ENCODE results near the gene CYTIP. TPM values are rescaled to one million over a fixed set of nuclear protein-coding genes. Genes with fewer than 3 reads are reported as not detected.

The CYTIP gene
- total RNA-seq, 1 experiment from 2014 or later = 1.2 TPM

GRCh38 chr2:157395811-157396210 is 48.1 kb downstream of the CYTIP start (continued):
- TF ChIP-seq, protein P1, sequence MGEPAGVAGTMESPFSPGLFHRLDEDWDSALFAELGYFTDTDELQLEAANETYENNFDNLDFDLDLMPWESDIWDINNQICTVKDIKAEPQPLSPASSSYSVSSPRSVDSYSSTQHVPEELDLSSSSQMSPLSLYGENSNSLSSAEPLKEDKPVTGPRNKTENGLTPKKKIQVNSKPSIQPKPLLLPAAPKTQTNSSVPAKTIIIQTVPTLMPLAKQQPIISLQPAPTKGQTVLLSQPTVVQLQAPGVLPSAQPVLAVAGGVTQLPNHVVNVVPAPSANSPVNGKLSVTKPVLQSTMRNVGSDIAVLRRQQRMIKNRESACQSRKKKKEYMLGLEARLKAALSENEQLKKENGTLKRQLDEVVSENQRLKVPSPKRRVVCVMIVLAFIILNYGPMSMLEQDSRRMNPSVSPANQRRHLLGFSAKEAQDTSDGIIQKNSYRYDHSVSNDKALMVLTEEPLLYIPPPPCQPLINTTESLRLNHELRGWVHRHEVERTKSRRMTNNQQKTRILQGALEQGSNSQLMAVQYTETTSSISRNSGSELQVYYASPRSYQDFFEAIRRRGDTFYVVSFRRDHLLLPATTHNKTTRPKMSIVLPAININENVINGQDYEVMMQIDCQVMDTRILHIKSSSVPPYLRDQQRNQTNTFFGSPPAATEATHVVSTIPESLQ (CRISPR knock-in tag; IDR thresholded peaks at IDR 0.05) = no peak
- TF ChIP-seq SP1 (CRISPR knock-in tag; conservative IDR thresholded peaks at IDR 0.05) = no peak
- TF ChIP-seq MYBL2 (CRISPR knock-in tag; IDR thresholded peaks at IDR 0.05) = no peak
- no peak for TF ChIP-seq CREM (CRISPR knock-in tag; IDR thresholded peaks at IDR 0.05)
- TF ChIP-seq, protein P2, sequence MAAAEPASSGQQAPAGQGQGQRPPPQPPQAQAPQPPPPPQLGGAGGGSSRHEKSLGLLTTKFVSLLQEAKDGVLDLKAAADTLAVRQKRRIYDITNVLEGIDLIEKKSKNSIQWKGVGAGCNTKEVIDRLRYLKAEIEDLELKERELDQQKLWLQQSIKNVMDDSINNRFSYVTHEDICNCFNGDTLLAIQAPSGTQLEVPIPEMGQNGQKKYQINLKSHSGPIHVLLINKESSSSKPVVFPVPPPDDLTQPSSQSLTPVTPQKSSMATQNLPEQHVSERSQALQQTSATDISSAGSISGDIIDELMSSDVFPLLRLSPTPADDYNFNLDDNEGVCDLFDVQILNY (CRISPR knock-in tag; IDR thresholded peaks at IDR 0.05) = no peak
- no peak for TF ChIP-seq FOXK1 (CRISPR knock-in tag; IDR thresholded peaks at IDR 0.05)
- no peak for TF ChIP-seq PRRX2 (CRISPR knock-in tag; IDR thresholded peaks at IDR 0.05)
- no peak for TF ChIP-seq ZNF121 (CRISPR knock-in tag; IDR thresholded peaks at IDR 0.05)
- no peak for TF ChIP-seq STAT6 (CRISPR knock-in tag; conservative IDR thresholded peaks at IDR 0.05; ENCODE audit: low read depth)
- no peak for TF ChIP-seq EMX1 (CRISPR knock-in tag; IDR thresholded peaks at IDR 0.05)

- POLR2A ChIA-PET = no interaction called here
- no peak for TF ChIP-seq SP1 (CRISPR knock-in tag; conservative IDR thresholded peaks at IDR 0.05)
- TF ChIP-seq SOX15 (CRISPR knock-in tag; IDR thresholded peaks at IDR 0.05) = no peak
- TF ChIP-seq NFE2L1 (CRISPR knock-in tag; IDR thresholded peaks at IDR 0.05) = no peak
- no peak for TF ChIP-seq ZNF671 (CRISPR knock-in tag; IDR thresholded peaks at IDR 0.05)
- TF ChIP-seq E2F4 (CRISPR knock-in tag; IDR thresholded peaks at IDR 0.05; ENCODE audit: borderline replicate concordance, low read depth) = no peak
- no peak for TF ChIP-seq SMAD3 (CRISPR knock-in tag; IDR thresholded peaks at IDR 0.05; ENCODE audit: borderline replicate concordance)
- TF ChIP-seq, protein P3, sequence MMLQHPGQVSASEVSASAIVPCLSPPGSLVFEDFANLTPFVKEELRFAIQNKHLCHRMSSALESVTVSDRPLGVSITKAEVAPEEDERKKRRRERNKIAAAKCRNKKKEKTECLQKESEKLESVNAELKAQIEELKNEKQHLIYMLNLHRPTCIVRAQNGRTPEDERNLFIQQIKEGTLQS (CRISPR knock-in tag; conservative IDR thresholded peaks at IDR 0.05) = no peak
- TF ChIP-seq JUN (CRISPR knock-in tag; IDR thresholded peaks at IDR 0.05) = no peak
- TF ChIP-seq ZNF532 (CRISPR knock-in tag; IDR thresholded peaks at IDR 0.05; ENCODE audit: borderline replicate concordance) = no peak
- TF ChIP-seq FOXK1 (CRISPR knock-in tag; IDR thresholded peaks at IDR 0.05) = no peak
- TF ChIP-seq RORB (CRISPR knock-in tag; IDR thresholded peaks at IDR 0.05) = no peak
- no peak for TF ChIP-seq ZNF281 (CRISPR knock-in tag; IDR thresholded peaks at IDR 0.05)
- TF ChIP-seq, protein P4, sequence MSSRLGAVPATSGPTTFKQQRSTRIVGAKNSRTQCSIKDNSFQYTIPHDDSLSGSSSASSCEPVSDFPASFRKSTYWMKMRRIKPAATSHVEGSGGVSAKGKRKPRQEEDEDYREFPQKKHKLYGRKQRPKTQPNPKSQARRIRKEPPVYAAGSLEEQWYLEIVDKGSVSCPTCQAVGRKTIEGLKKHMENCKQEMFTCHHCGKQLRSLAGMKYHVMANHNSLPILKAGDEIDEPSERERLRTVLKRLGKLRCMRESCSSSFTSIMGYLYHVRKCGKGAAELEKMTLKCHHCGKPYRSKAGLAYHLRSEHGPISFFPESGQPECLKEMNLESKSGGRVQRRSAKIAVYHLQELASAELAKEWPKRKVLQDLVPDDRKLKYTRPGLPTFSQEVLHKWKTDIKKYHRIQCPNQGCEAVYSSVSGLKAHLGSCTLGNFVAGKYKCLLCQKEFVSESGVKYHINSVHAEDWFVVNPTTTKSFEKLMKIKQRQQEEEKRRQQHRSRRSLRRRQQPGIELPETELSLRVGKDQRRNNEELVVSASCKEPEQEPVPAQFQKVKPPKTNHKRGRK (CRISPR knock-in tag; IDR thresholded peaks at IDR 0.05; ENCODE audit: borderline replicate concordance) = no peak
- no peak for TF ChIP-seq GABPB1 (CRISPR knock-in tag; IDR thresholded peaks at IDR 0.05)
These were observed 49.0 kb downstream of the CYTIP start for GRCh38 chr2:157394928-157395327.

More at GRCh38 chr2:157394928-157395327, 49.0 kb downstream of the CYTIP start:
- no peaks in the 10 kb centered on the region for H3K36me3 Mint-ChIP-seq
- no peaks in the 10 kb centered on the region for H3K27me3 Mint-ChIP-seq (ENCODE audit: low read depth)
- H3K9me3 Mint-ChIP-seq = peaks cover 14% of the 10 kb centered on the region
- ATAC-seq (no peak), DNase-seq (ENCODE audit: low spot score) (no peak)
- H3K4me1 Mint-ChIP-seq = no peaks in the 10 kb centered on the region
- H3K27ac Mint-ChIP-seq = no peak overlapping the region
- no peak overlapping the region for H3K4me3 Mint-ChIP-seq
- CTCF ChIA-PET = interaction anchor here (1.3 kb wide), 1 partner anchor 59 kb away, joined by 3 read pairs; no protein-coding TSS in a partner anchor
